HepG2 (cell line): ENCODE measurements around the gene GMPPB. TPM values are rescaled to one million over a fixed set of nuclear protein-coding genes. Genes with fewer than 3 reads are reported as not detected.
A peak's percentile ranks its signal among the peaks of the same experiment; 100 is the strongest.

Experiments used
- ATAC-seq: fragments of 200-7000 bp; cut with Tn5 transposase; 3 replicates; pipeline ENCODE4 v1.9.1; 2020; ENCODE audit warnings: mild to moderate bottlenecking, moderate library complexity
- BruUV-seq: library from RNA; stranded (reverse); fragments of 400-500 nt; replicated peaks from 2 replicates; lab custom pipeline; 2021; lab: Mats Ljungman, UMichigan
- CTCF ChIA-PET: fragments of 300-600 bp; formaldehyde crosslinking; extraction: SDS; loops from one replicate; lab custom pipeline; 2021; ENCODE audit warnings: low total read pairs, inconsistent platforms, low intra/inter-chr PET ratio; lab: Yijun Ruan, JAX
- POLR2A ChIA-PET: fragments of 350-600 bp; sonication (Branson Sonifier 250); formaldehyde crosslinking; loops from one replicate; lab custom pipeline; 2020; ENCODE audit warnings: antibody characterized with exemption, inconsistent platforms; lab: Yijun Ruan, JAX
- DNase-seq: peaks from one replicate; pipeline ENCODE4 v3.0.0-alpha.2; 2015; ENCODE audit warnings: low spot score
- FAIRE-seq: peaks from 3 replicates; lab custom pipeline; 2011; peaks lifted over from hg19 to GRCh38; lab: Jason Lieb, UNC
- H2AFZ ChIP-seq: one replicate; pipeline ENCODE4 v1.6.1; 2011; ENCODE audit warnings: low read length, inconsistent platforms
- H3K27ac ChIP-seq: fragments of 300-600 bp; 3 replicates; pipeline ENCODE4 v1.8.0; 2011; ENCODE audit warnings: mixed run types, mild to moderate bottlenecking, mixed read lengths, low read length, inconsistent platforms; ENCODE audit not compliant: insufficient read depth; ENCODE audit errors: extremely low read length
- H3K27me3 ChIP-seq, 2 experiments: fragments of 200-600 bp in 1 of 2; 2 replicates in 1 of 2; 3 replicates in 1 of 2; pipeline versions ENCODE4 v1.6.0 to v1.8.0; 2011; ENCODE audit warnings: low read length in 2 of 2, mild to moderate bottlenecking in 2 of 2, moderate library complexity in 2 of 2, inconsistent platforms in 1 of 2; ENCODE audit not compliant: insufficient read depth in 2 of 2, control insufficient read depth in 1 of 2
- H3K36me3 ChIP-seq, 2 experiments: fragments of 200-600 bp in 1 of 2; replicated peaks in 1 of 2; 2 replicates in 1 of 2; 3 replicates in 1 of 2; pipeline versions ENCODE4 v1.5.1 to v1.8.0; 2011; ENCODE audit warnings: low read length in 2 of 2, inconsistent platforms in 1 of 2; ENCODE audit not compliant: insufficient read depth in 2 of 2, control insufficient read depth in 1 of 2
- H3K4me1 ChIP-seq: 2 replicates; pipeline ENCODE4 v1.5.1; 2012; ENCODE audit warnings: low read length, inconsistent platforms; ENCODE audit not compliant: insufficient read depth
- H3K4me2 ChIP-seq: 2 replicates; pipeline ENCODE4 v1.6.0; 2011; ENCODE audit warnings: low read depth, low read length, inconsistent platforms
- H3K4me3 ChIP-seq, 3 experiments: fragments of 200-600 bp in 1 of 3; sonication (generic), shearing (Covaris generic) in 1 of 3; replicated peaks in 1 of 3; 2 replicates each; pipeline ENCODE4 v1.5.1; 2011 to 2016; ENCODE audit warnings: low read length in 3 of 3, inconsistent platforms in 2 of 3, low read depth in 2 of 3, mild to moderate bottlenecking in 2 of 3, control low read depth in 1 of 3, mixed read lengths in 1 of 3; ENCODE audit not compliant: insufficient read depth in 1 of 3
- H3K79me2 ChIP-seq: one replicate; pipeline ENCODE4 v1.6.1; 2011; ENCODE audit warnings: low read length, inconsistent platforms; ENCODE audit not compliant: insufficient read depth
- H3K9ac ChIP-seq: 2 replicates; pipeline ENCODE4 v1.6.0; 2011; ENCODE audit warnings: mild to moderate bottlenecking, low read depth, low read length, inconsistent platforms; ENCODE audit not compliant: insufficient read depth
- H3K9me3 ChIP-seq: 2 replicates; pipeline ENCODE4 v1.5.1; 2012; ENCODE audit warnings: mild to moderate bottlenecking, low read length
- H4K20me1 ChIP-seq: 2 replicates; pipeline ENCODE4 v1.6.0; 2011; ENCODE audit warnings: inconsistent platforms, mild to moderate bottlenecking, low read length, moderate library complexity; ENCODE audit not compliant: insufficient read depth
- ATM ChIP-seq: fragments of 450-650 bp; IDR thresholded peaks from 2 replicates; pipeline ENCODE4 v1.7.1; 2017; ENCODE audit warnings: mild to moderate bottlenecking, borderline replicate concordance
- FOXO1 ChIP-seq: sonication (generic); formaldehyde crosslinking; IDR thresholded peaks from 2 replicates; pipeline ENCODE4 v1.4.0; 2020; ENCODE audit warnings: missing genetic modification reagents
- GABPA ChIP-seq, 2 experiments: IDR thresholded peaks; 2 replicates each; pipeline ENCODE4 v1.6.1; 2011 to 2016; ENCODE audit warnings: low read depth in 2 of 2, low read length in 1 of 2, missing biosample characterization in 1 of 2, missing genetic modification characterization in 1 of 2
- GRHL1 ChIP-seq: sonication (generic); formaldehyde crosslinking; conservative IDR thresholded peaks from 2 replicates; pipeline ENCODE4 v1.8.0; 2022; ENCODE audit warnings: missing genetic modification reagents
- NFE2 ChIP-seq: sonication (generic); formaldehyde crosslinking; IDR thresholded peaks from 2 replicates; pipeline ENCODE4 v1.4.0; 2020; ENCODE audit warnings: missing genetic modification reagents
- PCBP2 ChIP-seq: fragments of 200-400 bp; formaldehyde crosslinking; optimal IDR thresholded peaks from 2 replicates; pipeline ENCODE3; 2018; ENCODE audit warnings: low read length, low read depth; ENCODE audit not compliant: poor library complexity, severe bottlenecking
- ZKSCAN5 ChIP-seq: sonication (generic); formaldehyde crosslinking; IDR thresholded peaks from 2 replicates; pipeline ENCODE4 v1.5.1; 2020; ENCODE audit warnings: mild to moderate bottlenecking, missing genetic modification reagents
- ZNF121 ChIP-seq: sonication (generic); formaldehyde crosslinking; IDR thresholded peaks from 2 replicates; pipeline ENCODE4 v1.5.0; 2020; ENCODE audit warnings: mild to moderate bottlenecking, missing genetic modification reagents
- ZNF367 ChIP-seq: sonication (generic); formaldehyde crosslinking; IDR thresholded peaks from 2 replicates; pipeline ENCODE4 v1.4.0; 2020; ENCODE audit warnings: missing genetic modification reagents, borderline replicate concordance
- ZNF430 ChIP-seq: sonication (generic); formaldehyde crosslinking; IDR thresholded peaks from 2 replicates; pipeline ENCODE4 v1.9.0; 2021; ENCODE audit warnings: mild to moderate bottlenecking, missing genetic modification reagents
- ZNF431 ChIP-seq: sonication (generic); formaldehyde crosslinking; IDR thresholded peaks from 2 replicates; pipeline ENCODE4 v1.9.0; 2022; ENCODE audit warnings: missing genetic modification reagents, low read depth, mild to moderate bottlenecking, borderline replicate concordance
- WGBS: methylation state at CpG from one replicate; pipeline ENCODE4 v1.1.6; 2017; ENCODE audit warnings: low lambda C conversion rate; 5-methylcytosine and 5-hydroxymethylcytosine counted together
- in situ Hi-C: cut with HindIII; loops from 2 replicates; pipeline ENCODE4 v1.10.0; 2017; ENCODE audit warnings: low pct_unique_long_range_greater_than_20kb; ENCODE audit not compliant: extremely low pct_ligation_motif_present
- intact Hi-C: fragments of 100-400 bp; cut with micrococcal nuclease; formaldehyde crosslinking; loops from one replicate; pipeline ENCODE4 v1.10.0; 2022; ENCODE audit not compliant: unreplicated experiment
- polyA plus RNA-seq, 8 experiments: library from polyadenylated mRNA; depleted of rRNA in 3 of 8; stranded (reverse) in 7 of 8; unstranded in 1 of 8; fragments of >200 nt; fragmentation: Illumina TruSeq in 4 of 8; extraction: Trizol in 4 of 8; gene quantifications; 2 replicates each; pipeline versions ENCODE4 v1.2.1 to v1.2.3, GENCODE V29; 2011 to 2016; ENCODE audit warnings: low read depth in 4 of 8, missing spikeins in 1 of 8, mixed read lengths in 1 of 8; ENCODE audit not compliant: insufficient read depth in 1 of 8
- total RNA-seq, 5 experiments: library from RNA; depleted of rRNA; stranded (reverse); fragments of >200 nt; fragmentation: Illumina TruSeq; extraction: Trizol; gene quantifications; 2 replicates each; pipeline ENCODE4 v1.2.3, GENCODE V29; 2016; ENCODE audit warnings: low read depth in 1 of 5
- TF ChIP-seq, protein P1 (sequence below): fragments of 450-650 bp; IDR thresholded peaks from 2 replicates; pipeline ENCODE4 v1.6.1; 2017; ENCODE audit warnings: mild to moderate bottlenecking
- TF ChIP-seq, protein P2 (sequence below): sonication (generic); formaldehyde crosslinking; IDR thresholded peaks from 2 replicates; pipeline ENCODE4 v1.5.0; 2020; ENCODE audit warnings: mild to moderate bottlenecking, missing genetic modification reagents

Gene GMPPB
- total and polyA plus RNA-seq, 2 of the 13 experiments (the other 11 are each of a cell fraction or from before 2014, with no cell fraction given): 6.5 to 23.1 TPM

GRCh38 chr3:49763981-49764380, 40.2 kb upstream of the GMPPB start:
- peaks cover 50% of the 10 kb centered on the region for H3K79me2 ChIP-seq

DNA sequence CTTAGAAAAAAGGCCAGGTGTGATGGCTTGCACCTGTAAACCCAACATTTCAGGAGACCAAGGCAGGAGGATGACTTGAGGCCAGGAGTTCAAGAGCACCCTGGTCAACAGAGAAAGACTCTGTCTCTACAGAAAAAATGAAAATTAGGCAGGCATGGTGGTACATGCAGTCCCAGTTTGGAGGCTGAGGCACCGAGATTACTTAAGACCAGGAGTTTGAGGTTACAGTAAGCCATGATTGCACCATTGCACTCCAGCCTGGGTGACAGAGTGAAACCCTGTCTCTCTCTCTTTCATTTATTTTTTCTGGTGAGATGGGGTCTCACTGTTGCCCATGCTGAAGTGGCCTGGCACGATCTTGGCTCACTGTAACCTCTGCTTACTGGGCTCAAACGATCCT, 37.9 kb upstream of the GMPPB start:
- no peak for DNase-seq
- Histone ChIP-seq H4K20me1 (0 out of 2 replicates have a peak, but pooled peaks cover 4% of the 10 kb centered on the region), H2AFZ (no peak overlapping the region), H3K27ac (no peak overlapping the region), H3K4me2 (no peak overlapping the region), H3K4me1 (peaks cover 9% of the 10 kb centered on the region), H3K9ac (no peak overlapping the region), H3K27me3 (no peaks in the 10 kb centered on the region), H3K4me3 (no peak overlapping the region), H3K9me3 (no peaks in the 10 kb centered on the region), H3K36me3 (peaks cover 5 to 15% of the 10 kb centered on the region in 2 experiments; a peak in 3 of 5 replicates), H3K79me2 (peaks cover 54% of the 10 kb centered on the region)
- intact Hi-C loops (no loop called here), in situ Hi-C loops (no loop called here)
- ChIA-PET POLR2A (no interaction called here), CTCF (no interaction called here)
- WGBS: 86% methylated on average over 3 of the region's 3 CpGs
- no peak for ATAC-seq
- no peak for FAIRE-seq
- BruUV-seq: no TSS peak
- TF ChIP-seq, protein P1, sequence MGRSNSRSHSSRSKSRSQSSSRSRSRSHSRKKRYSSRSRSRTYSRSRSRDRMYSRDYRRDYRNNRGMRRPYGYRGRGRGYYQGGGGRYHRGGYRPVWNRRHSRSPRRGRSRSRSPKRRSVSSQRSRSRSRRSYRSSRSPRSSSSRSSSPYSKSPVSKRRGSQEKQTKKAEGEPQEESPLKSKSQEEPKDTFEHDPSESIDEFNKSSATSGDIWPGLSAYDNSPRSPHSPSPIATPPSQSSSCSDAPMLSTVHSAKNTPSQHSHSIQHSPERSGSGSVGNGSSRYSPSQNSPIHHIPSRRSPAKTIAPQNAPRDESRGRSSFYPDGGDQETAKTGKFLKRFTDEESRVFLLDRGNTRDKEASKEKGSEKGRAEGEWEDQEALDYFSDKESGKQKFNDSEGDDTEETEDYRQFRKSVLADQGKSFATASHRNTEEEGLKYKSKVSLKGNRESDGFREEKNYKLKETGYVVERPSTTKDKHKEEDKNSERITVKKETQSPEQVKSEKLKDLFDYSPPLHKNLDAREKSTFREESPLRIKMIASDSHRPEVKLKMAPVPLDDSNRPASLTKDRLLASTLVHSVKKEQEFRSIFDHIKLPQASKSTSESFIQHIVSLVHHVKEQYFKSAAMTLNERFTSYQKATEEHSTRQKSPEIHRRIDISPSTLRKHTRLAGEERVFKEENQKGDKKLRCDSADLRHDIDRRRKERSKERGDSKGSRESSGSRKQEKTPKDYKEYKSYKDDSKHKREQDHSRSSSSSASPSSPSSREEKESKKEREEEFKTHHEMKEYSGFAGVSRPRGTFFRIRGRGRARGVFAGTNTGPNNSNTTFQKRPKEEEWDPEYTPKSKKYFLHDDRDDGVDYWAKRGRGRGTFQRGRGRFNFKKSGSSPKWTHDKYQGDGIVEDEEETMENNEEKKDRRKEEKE: no peak
- no peak for TF ChIP-seq ZNF431
- no peak for TF ChIP-seq GRHL1 (CRISPR knock-in tag)
- TF ChIP-seq FOXO1 (CRISPR knock-in tag): no peak
- TF ChIP-seq ZNF430 (CRISPR knock-in tag): no peak
- TF ChIP-seq PCBP2: no peak
- TF ChIP-seq, protein P2, sequence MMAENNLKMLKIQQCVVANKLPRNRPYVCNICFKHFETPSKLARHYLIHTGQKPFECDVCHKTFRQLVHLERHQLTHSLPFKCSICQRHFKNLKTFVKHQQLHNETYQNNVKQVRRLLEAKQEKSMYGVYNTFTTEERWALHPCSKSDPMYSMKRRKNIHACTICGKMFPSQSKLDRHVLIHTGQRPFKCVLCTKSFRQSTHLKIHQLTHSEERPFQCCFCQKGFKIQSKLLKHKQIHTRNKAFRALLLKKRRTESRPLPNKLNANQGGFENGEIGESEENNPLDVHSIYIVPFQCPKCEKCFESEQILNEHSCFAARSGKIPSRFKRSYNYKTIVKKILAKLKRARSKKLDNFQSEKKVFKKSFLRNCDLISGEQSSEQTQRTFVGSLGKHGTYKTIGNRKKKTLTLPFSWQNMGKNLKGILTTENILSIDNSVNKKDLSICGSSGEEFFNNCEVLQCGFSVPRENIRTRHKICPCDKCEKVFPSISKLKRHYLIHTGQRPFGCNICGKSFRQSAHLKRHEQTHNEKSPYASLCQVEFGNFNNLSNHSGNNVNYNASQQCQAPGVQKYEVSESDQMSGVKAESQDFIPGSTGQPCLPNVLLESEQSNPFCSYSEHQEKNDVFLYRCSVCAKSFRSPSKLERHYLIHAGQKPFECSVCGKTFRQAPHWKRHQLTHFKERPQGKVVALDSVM: no peak
- no peak for TF ChIP-seq ZNF367 (CRISPR knock-in tag)
- no peak for TF ChIP-seq GABPA (IDR thresholded peaks at IDR 0.05; ENCODE audit: low read depth, low read length)
- TF ChIP-seq GABPA (CRISPR knock-in tag; IDR thresholded peaks at IDR 0.05; ENCODE audit: low read depth): no peak
- no peak for TF ChIP-seq ATM
- TF ChIP-seq NFE2 (CRISPR knock-in tag): no peak

More at GRCh38 chr3:49763981-49764380, 40.2 kb upstream of the GMPPB start:
- Histone ChIP-seq H3K4me3 (no peak overlapping the region), H3K4me1 (no peaks in the 10 kb centered on the region), H3K9me3 (no peaks in the 10 kb centered on the region), H3K27me3 (no peaks in the 10 kb centered on the region), H4K20me1 (0 out of 2 replicates have a peak, but pooled peaks cover 4% of the 10 kb centered on the region), H3K4me2 (no peak overlapping the region), H3K36me3 (peaks cover 3 to 15% of the 10 kb centered on the region in 2 experiments; a peak in 3 of 5 replicates), H3K27ac (no peak overlapping the region), H2AFZ (no peak overlapping the region), H3K9ac (no peak overlapping the region)
- TF ChIP-seq ZNF121 (CRISPR knock-in tag): peak; percentile 64
- no peak for TF ChIP-seq ZKSCAN5 (CRISPR knock-in tag)
- intact Hi-C loops: no loop called here
- in situ Hi-C loops: no loop called here
- FAIRE-seq: no peak
- ChIA-PET CTCF (no interaction called here), POLR2A (interaction anchor here (0.6 to 1.9 kb wide), 2 partner anchors 30 to 50 kb away, joined by 3 to 4 read pairs; partner anchors contain the start of gene UBA7)
- DNase-seq: no peak
- no peak for ATAC-seq
- no TSS peak for BruUV-seq
- 96% methylated on average over 4 of the region's 4 CpGs for WGBS
